ENCODE measurements around the gene SORCS2.

Gene SORCS2

DNA sequence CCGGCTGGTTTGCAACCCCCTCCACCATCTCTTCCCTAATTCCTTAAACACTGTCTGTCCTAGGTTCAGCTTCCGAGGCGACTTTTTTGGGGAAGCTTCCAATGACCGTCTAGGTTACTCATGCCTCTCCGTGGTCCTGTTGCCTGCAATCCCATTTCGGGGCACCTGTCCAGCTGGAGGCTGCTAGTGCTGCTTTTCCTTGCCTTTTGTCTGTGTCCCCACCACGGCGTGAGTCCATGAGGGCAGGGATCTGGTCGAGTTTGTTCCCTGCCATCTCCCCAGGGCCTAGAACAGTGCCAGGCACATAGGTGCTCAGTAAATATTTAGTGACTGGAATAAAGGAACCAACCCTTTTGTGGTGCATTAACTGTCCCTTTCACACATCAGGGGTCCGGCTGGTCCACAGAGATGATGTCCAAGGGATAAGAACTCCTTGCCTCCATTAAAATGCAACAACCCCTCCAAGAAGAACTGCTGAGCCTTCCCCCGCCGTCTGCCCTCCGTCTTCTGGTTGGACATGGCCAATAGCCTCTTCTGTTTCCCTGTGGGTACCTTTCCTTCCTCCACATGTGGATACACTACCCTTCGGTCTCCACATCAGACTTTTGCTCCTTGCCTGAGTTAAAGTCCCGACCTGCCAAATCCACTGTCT, 5.7 kb upstream of the SORCS2 start:
- TF ChIP-seq GATA3 (IDR thresholded peaks at IDR 0.05; ENCODE audit: low read depth, low read length): no peak
- TF ChIP-seq GATA2 (IDR thresholded peaks at IDR 0.05; ENCODE audit: low read depth, low read length): no peak

DNA sequence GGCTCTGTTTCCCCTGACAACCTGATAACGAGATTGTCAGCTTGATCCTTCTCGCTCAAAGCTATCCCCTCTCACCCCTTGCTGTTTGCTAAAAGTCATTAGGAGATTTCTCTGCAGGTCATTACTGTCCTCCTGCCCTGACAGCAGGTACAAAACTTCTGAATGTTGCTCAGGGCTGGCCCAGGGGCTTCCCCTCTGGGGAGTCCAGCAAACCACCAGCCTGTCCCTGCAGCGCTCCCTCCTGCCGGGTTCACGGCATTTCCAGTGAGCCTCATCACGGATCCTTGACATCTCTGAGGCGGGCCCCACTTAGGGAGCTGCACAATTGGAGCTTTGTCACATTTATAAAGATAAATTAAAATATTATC, 5.2 kb upstream of the SORCS2 start:
- no peak for TF ChIP-seq GATA3 (IDR thresholded peaks at IDR 0.05; ENCODE audit: low read depth, low read length)
- TF ChIP-seq GATA2 (IDR thresholded peaks at IDR 0.05; ENCODE audit: low read depth, low read length): no peak

DNA sequence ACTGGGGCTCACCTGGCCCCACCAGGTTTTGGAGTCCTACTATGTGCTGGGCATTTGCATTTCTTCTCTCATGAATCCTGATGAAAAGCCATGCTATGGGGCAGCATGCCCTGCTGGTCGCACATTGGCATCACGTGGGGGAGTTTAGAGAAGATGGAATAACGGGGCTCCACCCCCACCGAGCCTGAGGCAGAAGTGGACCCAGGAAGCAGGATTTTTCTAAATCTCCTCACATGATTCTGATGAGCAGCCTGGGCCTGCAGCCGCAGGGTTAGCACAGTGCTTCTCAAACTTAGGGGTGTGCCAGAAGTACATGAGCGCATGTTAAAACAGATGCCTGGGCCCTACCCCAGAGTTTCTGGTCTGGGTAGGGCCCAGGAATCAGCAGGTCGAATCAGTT, 4.6 kb upstream of the SORCS2 start:
- TF ChIP-seq GATA2 (IDR thresholded peaks at IDR 0.05; ENCODE audit: low read depth, low read length): no peak
- TF ChIP-seq GATA3 (IDR thresholded peaks at IDR 0.05; ENCODE audit: low read depth, low read length): no peak

DNA sequence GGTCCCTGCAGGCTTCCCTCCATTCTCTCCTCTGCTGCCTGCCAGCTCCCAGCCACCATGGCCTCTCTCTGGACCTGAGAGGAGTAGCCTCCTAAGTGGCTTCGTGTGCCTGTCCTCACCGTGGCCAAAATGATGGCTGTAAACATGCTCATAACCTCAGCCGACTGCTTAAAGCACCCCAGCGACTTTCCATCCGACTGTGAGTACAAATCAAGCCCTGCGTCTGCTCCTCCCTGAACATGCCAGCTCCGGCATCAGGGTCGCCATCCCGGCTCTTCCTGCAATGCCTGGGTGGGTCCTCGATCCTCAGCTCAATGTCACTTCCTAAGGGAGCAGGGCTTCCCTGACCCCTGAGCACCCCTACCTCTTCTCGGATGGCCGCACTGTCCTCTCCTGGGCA, 3.3 kb upstream of the SORCS2 start:
- TF ChIP-seq GATA2 (IDR thresholded peaks at IDR 0.05; ENCODE audit: low read depth, low read length) (no peak), GATA3 (IDR thresholded peaks at IDR 0.05; ENCODE audit: low read depth, low read length) (no peak)

DNA sequence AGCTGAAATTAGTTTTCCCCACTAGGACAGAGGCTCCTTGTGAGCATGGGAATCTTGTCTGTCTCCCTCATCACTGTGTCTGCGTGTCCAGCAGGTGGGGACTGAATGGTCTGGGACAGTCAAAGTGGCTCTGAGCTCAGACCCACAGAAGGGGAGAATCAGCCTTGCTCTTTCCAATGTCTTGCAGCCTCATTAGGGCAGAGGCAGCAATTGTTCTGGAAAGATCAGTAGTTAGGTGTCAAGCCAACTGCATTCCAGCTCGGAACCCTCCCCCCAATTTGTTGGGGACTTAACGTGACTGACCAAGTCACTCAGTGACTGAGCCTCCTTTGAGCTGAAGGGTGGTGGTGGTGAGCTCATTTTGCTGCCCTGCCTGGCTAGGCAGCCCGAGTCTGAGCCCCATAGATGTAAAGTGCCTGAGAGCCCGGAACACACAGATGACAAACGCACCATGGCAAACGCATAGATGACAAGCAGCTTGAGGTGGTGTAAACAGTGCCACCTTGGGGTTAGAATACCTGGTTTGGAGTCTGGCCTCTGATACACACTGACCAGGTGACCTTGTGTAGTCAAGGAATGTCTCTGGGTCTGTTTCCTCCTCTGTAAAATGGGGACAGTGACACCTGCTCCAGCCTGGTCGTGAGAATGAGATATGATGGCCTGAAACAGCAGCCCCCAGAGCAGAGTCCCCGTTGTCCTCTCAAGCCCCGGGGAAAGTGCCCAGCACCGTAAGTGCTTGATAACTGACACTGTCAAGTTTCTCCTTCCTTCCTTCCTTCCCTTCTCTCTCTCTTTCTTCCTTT, 2.7 kb upstream of the SORCS2 start:
- no peak for TF ChIP-seq GATA3 (IDR thresholded peaks at IDR 0.05; ENCODE audit: low read depth, low read length)
- TF ChIP-seq GATA2 (IDR thresholded peaks at IDR 0.05; ENCODE audit: low read depth, low read length): no peak

DNA sequence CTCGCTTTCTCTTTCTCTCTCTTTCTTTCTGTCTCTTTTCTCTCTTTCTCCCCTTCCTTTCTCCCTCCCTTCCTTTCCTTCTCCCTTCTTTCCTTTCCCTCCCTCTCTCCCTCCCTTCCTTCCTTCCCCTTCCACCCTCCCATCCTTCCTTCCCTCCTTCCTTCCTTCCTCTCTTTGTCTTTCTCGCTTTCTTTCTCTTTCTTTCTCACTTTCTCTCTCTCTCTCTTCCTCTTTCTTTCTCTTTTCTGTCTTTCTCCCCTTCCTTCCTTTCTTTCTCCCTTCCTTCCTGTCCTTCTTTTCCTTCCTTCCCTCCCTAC, 2.1 kb upstream of the SORCS2 start:
- TF ChIP-seq GATA3 (IDR thresholded peaks at IDR 0.05; ENCODE audit: low read depth, low read length) (no peak), GATA2 (IDR thresholded peaks at IDR 0.05; ENCODE audit: low read depth, low read length) (no peak)

DNA sequence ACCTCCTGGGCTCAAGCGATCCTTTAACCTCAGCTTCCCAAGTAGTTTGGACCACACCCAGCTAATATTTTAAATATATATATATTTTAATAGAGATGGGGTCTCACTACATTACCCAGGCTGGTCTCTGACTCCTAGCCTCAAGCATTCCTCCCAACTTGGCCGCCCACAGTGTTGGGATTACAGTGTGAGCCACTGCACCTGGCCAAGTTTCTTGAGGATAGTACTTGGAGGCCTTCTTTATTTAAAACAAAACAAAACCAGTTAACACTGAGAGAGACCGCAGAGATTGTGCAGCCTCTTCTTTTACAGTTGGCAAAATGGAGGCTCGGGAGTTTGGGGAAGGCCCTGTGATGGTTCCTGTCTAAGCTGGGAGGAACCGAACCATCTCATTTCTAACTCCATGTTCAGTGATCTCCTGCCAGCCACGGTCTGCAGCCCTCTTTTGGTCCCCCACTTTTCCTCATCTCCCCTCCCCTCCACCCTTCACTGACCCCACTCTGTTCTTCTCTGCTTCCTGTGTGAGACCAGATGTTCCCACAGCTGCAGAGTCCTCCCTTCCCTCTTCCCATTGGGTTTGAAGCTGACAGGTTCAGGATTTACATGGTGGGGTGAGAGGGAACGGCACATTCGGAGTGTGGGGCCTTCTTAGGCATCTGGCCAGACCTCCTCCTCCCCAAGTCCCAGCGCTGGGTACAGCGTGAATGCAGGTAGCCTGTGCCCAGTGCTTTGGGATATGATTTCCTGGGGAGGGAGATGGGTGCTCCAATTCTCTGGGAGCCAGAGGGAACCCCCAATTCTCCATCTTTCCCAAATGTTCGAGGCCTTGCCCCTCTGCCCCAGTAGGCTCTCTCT, 1.4 kb upstream of the SORCS2 start:
- TF ChIP-seq GATA3 (IDR thresholded peaks at IDR 0.05; ENCODE audit: low read depth, low read length): no peak
- no peak for TF ChIP-seq GATA2 (IDR thresholded peaks at IDR 0.05; ENCODE audit: low read depth, low read length)

DNA sequence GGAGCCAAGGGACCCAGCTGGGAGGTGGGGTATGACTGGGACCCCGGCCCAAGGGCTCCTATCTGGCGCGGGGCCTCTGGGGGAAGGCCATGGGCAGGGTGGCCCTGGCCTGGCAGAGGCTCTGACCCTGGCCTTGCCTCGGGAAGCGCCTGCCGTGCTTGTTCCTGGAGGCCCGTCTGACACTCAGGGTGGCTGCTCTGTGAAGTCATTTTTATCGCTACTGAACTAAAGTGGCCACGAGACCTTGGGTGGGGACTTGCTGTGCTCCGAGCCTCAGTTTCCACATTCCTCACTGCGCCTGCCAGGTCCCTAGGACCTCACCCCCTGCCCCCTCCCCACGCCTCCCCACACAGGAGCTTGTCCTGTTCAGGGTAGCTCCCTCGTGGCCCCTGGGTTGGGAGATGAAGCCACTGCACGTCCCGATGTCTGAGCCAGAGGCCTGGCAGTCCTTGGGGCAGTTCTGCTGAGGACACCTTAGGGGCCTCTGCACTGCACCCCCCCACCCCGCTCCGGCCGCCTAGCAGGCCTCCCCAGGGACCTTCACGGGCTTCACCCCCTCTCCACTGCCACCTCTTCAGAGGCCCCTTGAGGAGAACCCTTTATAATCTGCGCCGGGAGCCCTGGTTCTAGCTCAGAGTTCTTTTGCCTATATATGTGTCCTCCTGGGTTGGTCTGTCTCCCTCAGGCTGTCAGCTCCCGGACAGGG, 639 bp upstream of the SORCS2 start:
- no peak for TF ChIP-seq GATA2 (IDR thresholded peaks at IDR 0.05; ENCODE audit: low read depth, low read length)
- no peak for TF ChIP-seq GATA3 (IDR thresholded peaks at IDR 0.05; ENCODE audit: low read depth, low read length)

DNA sequence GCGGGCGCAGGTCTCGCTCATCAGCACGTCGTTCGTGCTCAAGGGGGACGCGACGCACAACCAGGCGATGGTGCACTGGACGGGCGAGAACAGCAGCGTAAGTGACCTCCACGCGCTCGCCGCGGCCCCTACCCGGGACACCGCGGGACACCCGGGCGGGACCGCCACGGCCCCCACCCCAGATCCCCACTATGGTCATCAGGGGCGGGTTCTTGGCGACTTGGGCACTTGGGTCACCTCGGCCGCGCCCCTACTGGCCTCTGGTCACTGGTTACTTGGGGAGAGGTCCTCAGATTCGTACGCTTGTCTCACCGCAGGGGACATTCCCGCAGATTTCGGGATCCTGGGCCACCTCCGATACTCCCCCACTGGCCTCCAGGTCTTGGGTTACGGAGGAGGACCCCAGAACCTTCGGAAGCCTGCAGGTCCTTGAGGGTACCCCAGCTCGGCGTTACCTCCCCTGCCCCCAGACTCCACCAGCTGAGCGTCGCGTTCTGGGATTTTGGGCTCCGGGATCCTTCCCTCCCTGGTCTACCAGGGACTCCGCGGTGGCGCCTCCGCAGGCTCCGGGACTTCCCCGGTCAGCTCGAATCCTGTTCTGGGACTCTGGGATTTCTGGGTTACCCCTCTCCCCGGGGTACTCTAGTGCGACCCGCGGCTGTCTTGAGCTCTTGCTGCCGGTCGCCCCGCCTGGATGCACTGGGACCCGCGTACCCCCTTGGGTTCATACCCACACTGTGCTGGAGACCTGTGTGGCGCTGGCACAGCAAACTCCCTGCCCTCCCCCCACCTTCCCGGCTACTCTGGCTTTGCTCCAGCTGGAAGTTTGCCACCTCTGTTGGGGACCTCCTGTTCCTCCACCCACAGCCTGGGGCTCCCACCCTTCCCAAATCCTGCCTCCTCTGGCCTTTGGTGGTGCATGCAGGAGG, 956 bp downstream of the SORCS2 start:
- no peak for TF ChIP-seq GATA3 (IDR thresholded peaks at IDR 0.05; ENCODE audit: low read depth, low read length)

DNA sequence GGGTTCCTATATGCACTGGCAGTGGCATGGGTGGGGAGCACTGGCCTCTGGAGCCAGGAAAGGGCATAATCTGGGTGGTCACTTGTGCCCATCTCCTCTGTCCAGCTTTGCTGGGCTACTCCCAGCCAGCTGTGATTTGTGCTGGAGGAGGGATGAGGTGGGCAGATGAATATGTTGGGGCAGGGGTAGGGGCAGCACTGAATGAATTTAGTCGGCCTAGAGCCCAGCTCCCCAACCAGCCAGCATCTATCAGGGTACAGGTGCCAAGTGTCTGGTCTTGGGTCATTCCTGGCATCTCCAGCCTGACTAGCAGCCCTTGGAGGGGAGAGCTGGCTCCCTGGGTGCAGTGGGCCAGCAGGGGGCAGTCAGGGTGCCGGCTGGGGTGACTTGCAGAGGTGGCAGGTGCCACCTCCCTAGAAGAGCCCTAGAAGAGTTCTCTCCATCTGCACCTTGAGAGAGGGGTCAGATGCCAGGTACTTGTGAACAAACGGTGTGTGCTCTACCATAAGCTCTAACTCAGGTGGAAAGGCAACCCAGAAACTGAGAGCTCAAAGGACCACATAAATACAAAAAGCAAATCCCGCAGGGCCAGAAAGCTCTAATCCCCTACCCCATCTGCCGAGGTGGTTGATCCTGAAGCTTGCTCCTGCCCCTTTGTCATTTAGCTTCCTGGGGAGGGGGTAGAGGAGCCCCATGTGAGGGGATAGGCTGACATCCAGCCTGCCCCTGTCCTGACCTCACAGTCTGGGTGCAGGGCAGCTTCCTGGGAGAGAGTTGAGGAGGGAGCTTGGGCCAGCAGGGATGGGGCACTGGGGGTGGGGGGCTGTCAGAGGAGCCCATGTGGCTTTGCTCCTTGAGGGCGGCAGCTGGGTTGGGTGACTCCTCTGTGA, 2.2 kb downstream of the SORCS2 start:
- TF ChIP-seq GATA2 (IDR thresholded peaks at IDR 0.05; ENCODE audit: low read depth, low read length) (no peak), GATA3 (IDR thresholded peaks at IDR 0.05; ENCODE audit: low read depth, low read length) (no peak)

DNA sequence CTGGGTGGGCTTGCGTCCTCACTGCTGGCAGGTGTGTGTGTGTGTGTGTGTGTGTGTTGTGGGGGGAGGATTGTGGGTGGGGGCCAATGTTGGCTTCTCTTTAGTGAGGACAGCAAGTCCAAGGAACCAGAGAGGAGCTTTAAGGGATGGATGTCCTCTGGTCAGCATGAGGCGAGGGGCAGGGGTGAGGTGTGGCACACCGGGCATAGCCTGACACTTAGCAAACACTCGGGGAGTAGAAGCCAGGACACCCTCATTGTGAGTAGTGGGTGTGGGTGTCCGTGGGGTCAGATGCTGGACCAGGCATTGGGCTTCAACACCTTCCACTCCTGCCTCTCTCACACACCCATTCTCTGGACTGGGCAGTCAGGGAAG, 2.8 kb downstream of the SORCS2 start:
- TF ChIP-seq GATA3 (IDR thresholded peaks at IDR 0.05; ENCODE audit: low read depth, low read length): no peak
- no peak for TF ChIP-seq GATA2 (IDR thresholded peaks at IDR 0.05; ENCODE audit: low read depth, low read length)

DNA sequence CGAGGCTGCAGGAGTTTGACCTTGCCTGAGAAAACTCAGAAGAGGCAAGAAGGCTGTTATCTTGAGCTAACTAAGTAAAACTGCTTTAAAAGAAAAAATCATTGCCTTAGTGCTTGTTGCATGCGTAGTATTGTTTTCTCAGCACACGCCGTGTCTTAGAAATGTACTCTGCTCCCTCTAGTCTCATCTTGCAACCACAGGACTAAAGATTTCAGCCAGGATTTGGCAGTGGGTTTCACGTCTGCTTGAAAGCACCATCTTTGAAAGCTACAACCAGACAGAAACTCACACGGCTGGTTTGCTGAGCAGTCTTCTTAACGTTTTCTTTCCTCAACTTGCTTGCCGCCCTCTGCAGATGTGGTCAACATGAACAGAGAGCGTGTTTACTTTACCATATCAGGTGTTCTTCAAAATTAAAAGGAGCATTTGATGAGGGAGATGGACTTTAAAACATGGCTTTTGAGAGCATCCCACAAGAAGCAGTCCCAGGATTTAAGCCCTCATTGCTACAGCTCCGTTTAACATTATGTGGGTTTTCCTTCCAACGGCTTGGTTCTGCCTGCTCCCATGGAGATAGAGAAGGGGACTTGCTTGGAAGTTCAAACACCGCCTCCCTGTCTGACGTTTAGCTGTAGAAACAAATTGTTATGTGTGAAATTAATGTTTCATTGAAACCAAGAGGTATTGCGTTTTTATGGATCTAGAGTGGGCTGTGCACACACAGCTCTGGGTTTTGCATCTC, 3.4 kb downstream of the SORCS2 start:
- TF ChIP-seq GATA2 (IDR thresholded peaks at IDR 0.05; ENCODE audit: low read depth, low read length) (no peak), GATA3 (IDR thresholded peaks at IDR 0.05; ENCODE audit: low read depth, low read length) (no peak)

All from SH-SY5Y (cell line).